Measurements from ENCODE around the gene ANTXR1. TPM values are rescaled to one million over a fixed set of nuclear protein-coding genes. Genes with fewer than 3 reads are reported as not detected.

Gene ANTXR1
- total RNA-seq, 1 experiment from 2014 or later = 25.7 TPM

DNA sequence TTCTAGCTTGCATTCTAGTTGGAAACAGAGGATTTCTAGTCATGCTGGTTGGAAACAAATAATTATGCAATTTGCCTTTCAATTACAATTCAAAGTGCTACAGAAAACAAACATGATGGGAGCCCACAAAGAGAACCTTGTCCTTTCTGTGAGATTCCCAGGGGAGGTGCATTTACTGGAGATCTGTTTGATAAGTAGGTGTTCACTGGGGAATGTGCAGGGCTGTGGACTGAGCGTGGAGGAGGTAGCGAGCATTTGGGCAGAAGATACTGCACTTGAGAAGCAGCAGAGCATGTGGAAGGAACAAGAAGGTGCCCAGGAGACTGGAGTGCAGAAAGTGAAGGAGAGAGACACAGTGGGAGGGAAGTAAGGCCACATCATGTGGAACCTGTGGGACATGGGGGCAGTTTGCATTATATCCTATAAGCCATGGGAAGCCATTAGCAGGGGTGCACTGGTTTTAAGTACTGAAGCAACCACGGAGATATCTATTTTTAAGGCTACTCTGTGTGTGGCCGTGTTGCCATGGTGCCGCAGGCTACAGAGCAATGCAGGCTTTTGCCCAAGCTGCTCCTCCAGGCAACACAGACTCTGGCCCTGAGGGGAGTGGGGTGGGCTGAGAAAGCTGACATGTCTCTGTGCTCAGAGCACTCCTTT lies 154.0 kb downstream of the ANTXR1 start:
- peaks cover 15 to 19% of the 10 kb centered on the region in 2 experiments for H3K4me1 ChIP-seq (ENCODE audit: control insufficient read depth in 1 of 2, insufficient read depth in 2 of 2, low read length in 2 of 2)
- H3K27ac ChIP-seq (ENCODE audit: low read depth, low read length) = no peak overlapping the region
- intact Hi-C loops (cut with micrococcal nuclease) = no loop called here
- H3K79me2 ChIP-seq (ENCODE audit: insufficient read depth, low read length) = no peaks in the 10 kb centered on the region
- H3K9me2 ChIP-seq (ENCODE audit: insufficient read depth) = no peaks in the 10 kb centered on the region
- TF ChIP-seq ZNF274 (IDR thresholded peaks at IDR 0.05; ENCODE audit: low read depth, low read length) (no peak), REST (IDR thresholded peaks at IDR 0.05; ENCODE audit: low read depth) (no peak), YY1 (IDR thresholded peaks at IDR 0.05; ENCODE audit: extremely low read depth, insufficient replicate concordance, low read depth, low read length) (no peak), EZH2phosphoT487 (IDR thresholded peaks at IDR 0.05; ENCODE audit: borderline replicate concordance) (no peak), POLR2A (IDR thresholded peaks at IDR 0.05; ENCODE audit: borderline replicate concordance, extremely low read depth, insufficient read depth, insufficient read length) (no peak), EGR1 (IDR thresholded peaks at IDR 0.05; ENCODE audit: low read depth) (no peak)
- POLR2A ChIA-PET = no interaction called here
- H2AFZ ChIP-seq (ENCODE audit: low read depth, low read length, poor library complexity, severe bottlenecking) = no peak overlapping the region
- H3K27me3 ChIP-seq (ENCODE audit: insufficient read depth, low read length) = no peaks in the 10 kb centered on the region
- no TSS peak for BruUV-seq (replicated peaks)
- ATAC-seq (no peak), DNase-seq (ENCODE audit: low read depth, low spot score) (no peak)
- no peaks in the 10 kb centered on the region for H4K20me1 ChIP-seq (ENCODE audit: insufficient read depth)
- RAD21 ChIA-PET (ENCODE audit: low non-redundant PET in 1 of 2, low total read pairs in 2 of 2, uncharacterized antibody in 2 of 2, unreplicated experiment in 2 of 2) = no interaction called here
- no peak overlapping the region for H3K4me3 ChIP-seq (replicated peaks in 1 of 2; ENCODE audit: low read depth in 1 of 2, low read length in 2 of 2)
- CTCF ChIA-PET = no interaction called here
- H3K9me3 ChIP-seq (ENCODE audit: control insufficient read depth in 1 of 2, insufficient read depth in 1 of 2, low read depth in 1 of 2, low read length in 2 of 2) = no peaks in the 10 kb centered on the region
- H3K9ac ChIP-seq (ENCODE audit: low read length) = no peak overlapping the region
- H3K36me3 ChIP-seq (ENCODE audit: control insufficient read depth in 1 of 2, insufficient read depth in 2 of 2, low read length in 2 of 2) = no peaks in the 10 kb centered on the region
- no peak overlapping the region for H3K4me2 ChIP-seq (ENCODE audit: low read length)

Measured in HCT116 (cell line).